OCI-LY1 (cell line): ENCODE data around the gene THRA.

Source experiments
- CTCF ChIP-seq: fragments of 200-600 bp; sonication (generic), shearing (Covaris generic); IDR thresholded peaks from 2 replicates; pipeline ENCODE4 v1.5.1; 2017; ENCODE audit warnings: mild to moderate bottlenecking, antibody characterized with exemption, low read length, moderate library complexity, mixed read lengths
- EZH2 ChIP-seq: fragments of 200-600 bp; sonication (generic), shearing (Covaris generic); IDR thresholded peaks from 2 replicates; pipeline ENCODE4 v1.8.0; 2017; ENCODE audit warnings: borderline replicate concordance, mixed run types, mild to moderate bottlenecking, antibody characterized with exemption, low read length, moderate library complexity, mixed read lengths

- TF ChIP-seq CTCF = no peak
- TF ChIP-seq EZH2 = no peak
These were observed 46.5 kb upstream of the THRA start for GRCh38 chr17:40015998-40016985.
